Fibroblast of the aortic adventitia (primary cell): ENCODE measurements around the gene UQCR11. TPM values are rescaled to one million over a fixed set of nuclear protein-coding genes. Genes with fewer than 3 reads are reported as not detected.

Experiments
- DNase-seq: peaks from one replicate; pipeline ENCODE4 v3.0.0-alpha.2; 2010; ENCODE audit warnings: low read depth
- H3K4me3 ChIP-seq: 2 replicates; pipeline ENCODE4 v1.5.1; 2011; ENCODE audit warnings: low read depth, mild to moderate bottlenecking, control low read depth, low read length, moderate library complexity
- total RNA-seq: library from RNA; depleted of rRNA; stranded (reverse); fragments of >200 nt; gene quantifications from 2 replicates; pipeline ENCODE4 v1.2.3, GENCODE V29; 2012; ENCODE audit warnings: low replicate concordance
- TF ChIP-seq, protein P1 (sequence below): IDR thresholded peaks from 2 replicates; pipeline ENCODE4 v1.5.1; 2011; ENCODE audit warnings: mild to moderate bottlenecking, low read length, control low read depth, inconsistent platforms; ENCODE audit not compliant: insufficient read depth

Gene UQCR11
- total RNA-seq, 1 donor = 37.6 TPM

DNA sequence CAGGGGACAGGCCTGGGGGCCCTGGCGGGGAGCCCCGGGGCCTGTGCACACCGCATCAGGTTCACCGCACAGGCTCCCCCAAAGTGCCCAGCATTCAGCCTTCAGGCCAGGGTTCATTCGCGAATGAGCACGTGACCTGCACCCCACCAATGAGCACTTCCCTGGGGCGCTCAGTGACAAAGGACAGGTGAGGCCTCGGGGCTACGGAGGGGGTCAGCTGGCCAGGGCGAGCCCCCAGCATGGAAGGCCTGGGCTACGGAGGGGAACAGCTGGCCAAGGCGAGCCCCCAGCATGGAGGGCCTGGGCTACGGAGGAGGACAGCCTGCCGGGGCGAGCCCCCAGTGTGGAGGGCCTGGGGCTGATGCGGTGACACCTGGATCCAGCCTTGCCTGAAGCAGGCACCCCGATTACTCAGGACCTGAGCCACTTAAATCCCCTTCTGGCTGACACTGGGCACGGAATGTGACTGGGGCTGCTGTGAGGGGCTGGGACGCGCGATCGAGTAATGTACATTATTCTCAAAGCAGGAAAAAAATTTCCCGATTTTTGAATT lies 24.1 kb upstream of the UQCR11 start:
- TF ChIP-seq, protein P1, sequence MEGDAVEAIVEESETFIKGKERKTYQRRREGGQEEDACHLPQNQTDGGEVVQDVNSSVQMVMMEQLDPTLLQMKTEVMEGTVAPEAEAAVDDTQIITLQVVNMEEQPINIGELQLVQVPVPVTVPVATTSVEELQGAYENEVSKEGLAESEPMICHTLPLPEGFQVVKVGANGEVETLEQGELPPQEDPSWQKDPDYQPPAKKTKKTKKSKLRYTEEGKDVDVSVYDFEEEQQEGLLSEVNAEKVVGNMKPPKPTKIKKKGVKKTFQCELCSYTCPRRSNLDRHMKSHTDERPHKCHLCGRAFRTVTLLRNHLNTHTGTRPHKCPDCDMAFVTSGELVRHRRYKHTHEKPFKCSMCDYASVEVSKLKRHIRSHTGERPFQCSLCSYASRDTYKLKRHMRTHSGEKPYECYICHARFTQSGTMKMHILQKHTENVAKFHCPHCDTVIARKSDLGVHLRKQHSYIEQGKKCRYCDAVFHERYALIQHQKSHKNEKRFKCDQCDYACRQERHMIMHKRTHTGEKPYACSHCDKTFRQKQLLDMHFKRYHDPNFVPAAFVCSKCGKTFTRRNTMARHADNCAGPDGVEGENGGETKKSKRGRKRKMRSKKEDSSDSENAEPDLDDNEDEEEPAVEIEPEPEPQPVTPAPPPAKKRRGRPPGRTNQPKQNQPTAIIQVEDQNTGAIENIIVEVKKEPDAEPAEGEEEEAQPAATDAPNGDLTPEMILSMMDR = no peak
- DNase-seq = no peak
- no peak overlapping the region for H3K4me3 ChIP-seq

DNA sequence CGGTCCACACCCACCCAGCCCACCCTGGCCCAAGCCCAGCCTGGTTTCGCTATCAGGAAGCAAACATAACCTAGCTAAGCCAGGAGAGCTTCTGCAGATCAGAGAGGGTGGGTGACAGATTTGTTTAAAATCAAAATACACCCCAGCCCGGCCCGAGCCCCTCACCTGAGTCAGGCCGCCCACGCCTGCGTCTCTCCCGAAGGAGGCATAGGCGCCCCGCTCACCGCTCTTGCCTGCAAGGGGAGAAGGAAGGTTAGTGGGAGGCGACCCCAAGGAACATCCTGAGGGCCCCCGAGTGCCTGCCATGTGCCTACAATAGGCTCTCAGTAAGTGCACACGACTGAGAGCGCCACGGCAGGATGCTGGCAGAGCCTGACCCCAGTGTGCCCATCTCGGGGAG lies 21.9 kb upstream of the UQCR11 start:
- TF ChIP-seq, protein P1 = no peak
- DNase-seq = no peak
- no peak overlapping the region for H3K4me3 ChIP-seq

DNA sequence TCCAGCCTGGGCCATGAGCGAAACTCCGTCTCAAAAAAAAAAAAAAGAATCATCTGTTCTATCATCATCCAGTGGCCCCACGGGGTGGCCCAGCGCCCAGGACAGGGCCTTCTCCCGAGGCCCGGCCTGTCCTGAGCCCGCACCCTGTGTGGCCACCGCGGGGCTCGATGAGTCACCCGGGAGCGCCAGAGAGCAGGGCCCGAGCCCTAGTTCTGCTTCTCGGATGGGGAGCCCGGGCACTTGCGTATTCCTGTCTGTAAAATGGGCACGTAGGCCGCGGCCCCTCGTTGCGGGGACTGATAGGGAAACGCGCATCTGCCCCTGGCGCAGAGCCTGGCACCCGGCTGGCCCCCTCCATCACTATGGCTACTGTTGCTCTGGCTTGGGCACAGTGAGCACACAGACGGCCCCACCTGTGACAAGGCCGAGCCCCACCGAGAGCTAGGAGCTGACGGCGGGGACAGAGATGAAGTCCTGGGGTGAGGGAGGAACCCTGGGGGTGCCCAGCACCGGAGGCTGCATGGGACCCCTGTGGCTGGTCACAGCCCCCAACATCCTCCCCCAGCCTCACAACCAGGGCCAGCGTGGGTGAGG lies 21.3 kb upstream of the UQCR11 start:
- DNase-seq = no peak
- TF ChIP-seq, protein P1 = no peak
- H3K4me3 ChIP-seq = no peak overlapping the region

GRCh38 chr19:1624458-1624857 lies 19.2 kb upstream of the UQCR11 start:
- peak; percentile 42 for DNase-seq
- H3K4me3 ChIP-seq = no peak overlapping the region
- TF ChIP-seq, protein P1 = peak; percentile 67

DNA sequence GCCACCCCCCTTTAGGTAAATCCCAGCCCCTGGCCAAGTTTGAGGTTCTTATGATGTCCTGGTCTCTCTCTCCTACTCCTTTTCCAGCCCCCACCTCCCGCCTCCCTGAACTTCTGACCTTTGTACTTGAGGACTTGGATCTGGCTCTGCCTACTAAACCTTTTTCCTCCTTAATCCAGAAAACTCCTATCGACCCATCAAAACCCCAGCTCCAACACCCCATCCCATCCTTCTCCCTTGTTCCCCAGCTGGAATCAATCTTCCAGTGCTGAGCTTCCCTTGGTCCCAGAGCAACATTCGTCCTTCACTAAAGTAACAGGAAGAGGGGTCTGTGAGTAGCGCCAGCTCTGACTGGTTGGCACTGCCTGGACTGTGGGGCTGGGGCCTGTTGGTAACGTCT lies 17.3 kb upstream of the UQCR11 start:
- no peak for DNase-seq
- TF ChIP-seq, protein P1 = no peak
- H3K4me3 ChIP-seq = no peak overlapping the region

- TF ChIP-seq, protein P1 = no peak
- no peak for DNase-seq
- H3K4me3 ChIP-seq = no peak overlapping the region
Observed at GRCh38 chr19:1622007-1622406, 16.7 kb upstream of the UQCR11 start.

- TF ChIP-seq, protein P1 = no peak
- DNase-seq = no peak
- H3K4me3 ChIP-seq = no peak overlapping the region
Observed at GRCh38 chr19:1621574-1621973, 16.3 kb upstream of the UQCR11 start.
